ENCODE measurements around the gene PGAP1. TPM values are rescaled to one million over a fixed set of nuclear protein-coding genes. Genes with fewer than 3 reads are reported as not detected.

Gene PGAP1
- total RNA-seq, 1 donor from 2014 or later, result 1.9 TPM

DNA sequence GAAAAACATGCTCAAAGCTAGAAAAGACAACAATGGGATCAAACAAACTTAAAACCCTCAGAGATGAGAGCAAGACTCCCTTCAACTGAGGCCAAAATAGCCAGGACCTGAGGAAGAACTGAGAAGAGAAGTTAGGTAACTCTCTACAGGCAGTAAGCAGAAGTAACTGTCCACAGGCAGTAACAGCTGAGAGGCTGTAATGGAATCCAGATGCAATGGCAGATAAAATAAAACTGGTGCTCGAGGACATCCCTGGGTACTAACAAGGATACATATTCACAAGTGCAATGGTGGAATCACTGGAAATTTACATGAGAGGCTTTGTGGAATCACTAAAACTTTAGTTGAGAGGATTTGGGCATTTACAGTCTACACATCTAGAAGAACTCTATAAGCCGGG, 86.9 kb downstream of the PGAP1 start:
- Mint-ChIP-seq H3K36me3 (ENCODE audit: low read depth) (no peaks in the 10 kb centered on the region), H3K9me3 (no peaks in the 10 kb centered on the region), H3K4me3 (no peak overlapping the region), H3K4me1 (no peaks in the 10 kb centered on the region), H3K27me3 (no peaks in the 10 kb centered on the region), H3K27ac (no peak overlapping the region)
- DNase-seq (no peak), ATAC-seq (ENCODE audit: low read depth) (no peak)
- CTCF ChIA-PET, result no interaction called here
- intact Hi-C loops (cut with micrococcal nuclease), result no loop called here
- POLR2A ChIA-PET, result no interaction called here
- TF ChIP-seq, protein P1, sequence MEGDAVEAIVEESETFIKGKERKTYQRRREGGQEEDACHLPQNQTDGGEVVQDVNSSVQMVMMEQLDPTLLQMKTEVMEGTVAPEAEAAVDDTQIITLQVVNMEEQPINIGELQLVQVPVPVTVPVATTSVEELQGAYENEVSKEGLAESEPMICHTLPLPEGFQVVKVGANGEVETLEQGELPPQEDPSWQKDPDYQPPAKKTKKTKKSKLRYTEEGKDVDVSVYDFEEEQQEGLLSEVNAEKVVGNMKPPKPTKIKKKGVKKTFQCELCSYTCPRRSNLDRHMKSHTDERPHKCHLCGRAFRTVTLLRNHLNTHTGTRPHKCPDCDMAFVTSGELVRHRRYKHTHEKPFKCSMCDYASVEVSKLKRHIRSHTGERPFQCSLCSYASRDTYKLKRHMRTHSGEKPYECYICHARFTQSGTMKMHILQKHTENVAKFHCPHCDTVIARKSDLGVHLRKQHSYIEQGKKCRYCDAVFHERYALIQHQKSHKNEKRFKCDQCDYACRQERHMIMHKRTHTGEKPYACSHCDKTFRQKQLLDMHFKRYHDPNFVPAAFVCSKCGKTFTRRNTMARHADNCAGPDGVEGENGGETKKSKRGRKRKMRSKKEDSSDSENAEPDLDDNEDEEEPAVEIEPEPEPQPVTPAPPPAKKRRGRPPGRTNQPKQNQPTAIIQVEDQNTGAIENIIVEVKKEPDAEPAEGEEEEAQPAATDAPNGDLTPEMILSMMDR (IDR thresholded peaks at IDR 0.05), result no peak

DNA sequence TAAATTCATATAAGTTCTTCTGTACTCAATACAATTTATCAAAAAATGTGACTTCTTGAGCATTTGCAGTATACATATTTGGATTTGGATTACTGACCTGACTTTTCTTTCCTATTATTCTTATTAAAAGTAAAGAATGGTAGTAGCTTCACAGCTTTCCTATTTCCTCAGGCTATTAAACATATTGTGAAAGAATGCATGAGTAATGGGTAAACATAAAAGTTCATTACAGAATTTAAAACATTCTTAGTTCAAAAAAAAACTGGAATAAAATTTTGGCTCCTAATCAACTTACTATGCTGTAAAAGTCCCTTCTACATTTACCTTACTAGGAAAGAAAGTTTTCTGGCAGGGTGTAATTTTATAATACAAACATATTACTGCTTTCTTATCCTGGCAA, 90.1 kb downstream of the PGAP1 start:
- intact Hi-C loops (cut with micrococcal nuclease), result no loop called here
- no peak for ATAC-seq (ENCODE audit: low read depth)
- H3K9me3 Mint-ChIP-seq, result no peaks in the 10 kb centered on the region

DNA sequence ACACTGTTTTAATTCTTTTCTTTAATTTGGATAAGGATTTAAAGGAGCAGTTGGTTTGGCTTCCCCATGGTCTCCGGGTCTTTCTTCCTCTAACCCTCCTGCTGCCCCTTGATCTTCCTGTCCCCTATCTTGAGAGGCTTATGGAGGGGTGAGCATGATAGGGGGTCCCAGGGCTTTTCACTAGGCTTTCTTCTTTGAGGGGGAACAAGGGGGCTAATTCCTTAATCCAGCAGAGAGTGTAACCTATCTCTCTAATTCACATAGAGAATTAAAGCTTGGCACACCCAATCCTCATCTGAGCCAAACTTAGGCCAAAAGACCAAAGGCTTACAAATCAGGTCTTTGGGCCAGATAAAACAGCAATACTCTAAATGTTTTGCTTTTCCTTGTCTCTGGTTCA, 95.8 kb downstream of the PGAP1 start:
- POLR2A ChIA-PET, result no interaction called here
- intact Hi-C loops (cut with micrococcal nuclease), result no loop called here
- DNase-seq (no peak), ATAC-seq (ENCODE audit: low read depth) (no peak)
- H3K36me3 Mint-ChIP-seq (ENCODE audit: low read depth), result no peaks in the 10 kb centered on the region
- TF ChIP-seq, protein P1 (IDR thresholded peaks at IDR 0.05), result no peak
- no peak overlapping the region for H3K27ac Mint-ChIP-seq
- no peak overlapping the region for H3K4me3 Mint-ChIP-seq
- H3K27me3 Mint-ChIP-seq, result no peaks in the 10 kb centered on the region
- CTCF ChIA-PET, result no interaction called here
- no peaks in the 10 kb centered on the region for H3K9me3 Mint-ChIP-seq
- H3K4me1 Mint-ChIP-seq, result no peaks in the 10 kb centered on the region

More for the DNA sequence above, 90.1 kb downstream of the PGAP1 start:
- no peaks in the 10 kb centered on the region for H3K27me3 Mint-ChIP-seq
- DNase-seq, result no peak
- H3K27ac Mint-ChIP-seq, result no peak overlapping the region
- ChIA-PET CTCF (no interaction called here), POLR2A (no interaction called here)
- no peaks in the 10 kb centered on the region for H3K4me1 Mint-ChIP-seq
- no peak overlapping the region for H3K4me3 Mint-ChIP-seq
- no peaks in the 10 kb centered on the region for H3K36me3 Mint-ChIP-seq (ENCODE audit: low read depth)
- TF ChIP-seq, protein P1 (IDR thresholded peaks at IDR 0.05), result no peak

DNA sequence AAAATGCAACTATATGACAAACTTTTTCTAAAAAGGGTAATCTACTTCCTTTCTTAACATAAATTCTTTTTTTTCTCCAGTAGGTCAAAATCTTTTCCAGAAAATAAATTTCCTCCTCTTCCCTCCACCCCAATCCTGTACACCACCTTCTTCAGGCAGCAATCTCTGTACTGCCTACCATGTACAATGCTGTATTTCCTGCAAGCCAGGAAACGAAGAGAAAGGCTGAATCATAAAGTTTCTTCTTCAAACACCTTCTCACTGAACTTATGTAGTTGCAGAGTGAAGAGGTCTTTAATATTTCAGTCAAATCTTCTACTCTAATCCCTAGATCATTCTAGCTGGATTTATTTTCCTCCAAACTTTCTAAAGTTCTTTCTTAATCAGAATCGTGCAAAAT, 99.2 kb downstream of the PGAP1 start:
- Mint-ChIP-seq H3K27me3 (peaks cover 23% of the 10 kb centered on the region), H3K27ac (no peak overlapping the region), H3K9me3 (no peaks in the 10 kb centered on the region), H3K4me1 (no peaks in the 10 kb centered on the region), H3K4me3 (no peak overlapping the region), H3K36me3 (ENCODE audit: low read depth) (no peaks in the 10 kb centered on the region)
- DNase-seq, result no peak
- ChIA-PET POLR2A (no interaction called here), CTCF (no interaction called here)
- TF ChIP-seq, protein P1 (IDR thresholded peaks at IDR 0.05), result no peak
- intact Hi-C loops (cut with micrococcal nuclease), result no loop called here
- no peak for ATAC-seq (ENCODE audit: low read depth)

DNA sequence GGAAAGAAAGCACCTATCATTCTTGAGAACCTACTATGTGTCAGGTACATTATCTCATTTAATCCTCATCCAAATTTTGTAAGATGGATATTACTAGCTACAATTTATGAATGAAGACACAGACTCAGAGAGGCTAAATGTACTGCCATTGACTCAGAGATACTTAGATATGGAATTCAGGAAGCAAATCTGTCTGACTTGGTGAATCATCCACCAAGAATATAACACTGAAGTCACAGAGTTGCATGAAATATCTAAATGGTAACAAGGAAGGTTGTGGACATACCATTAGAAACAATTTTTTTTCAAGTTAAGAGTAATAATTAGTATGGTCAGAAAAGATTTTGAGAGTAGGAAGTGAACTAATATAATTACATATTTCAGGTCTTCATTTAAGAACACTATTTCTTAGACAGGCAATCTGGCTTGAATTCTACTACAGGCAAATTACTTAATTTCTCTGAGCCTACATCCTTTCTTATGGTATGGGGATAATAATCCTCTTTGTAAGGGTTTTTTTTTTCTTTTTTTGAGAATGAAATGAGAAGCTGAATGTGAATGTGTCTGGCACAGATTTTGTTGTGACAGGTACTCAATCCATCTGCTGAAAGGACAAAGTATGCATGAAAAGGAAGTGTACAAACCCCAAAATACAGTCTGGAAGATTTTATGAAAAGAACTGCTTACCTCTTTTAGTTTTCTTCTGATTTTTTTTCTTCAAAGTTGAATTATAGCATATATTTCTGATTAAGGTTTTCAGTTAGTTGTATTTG, 102.6 kb downstream of the PGAP1 start:
- Mint-ChIP-seq H3K27ac (no peak overlapping the region), H3K27me3 (peaks cover 34% of the 10 kb centered on the region), H3K4me1 (no peaks in the 10 kb centered on the region), H3K36me3 (ENCODE audit: low read depth) (no peaks in the 10 kb centered on the region), H3K4me3 (no peak overlapping the region), H3K9me3 (peaks cover 2% of the 10 kb centered on the region)
- DNase-seq (no peak), ATAC-seq (ENCODE audit: low read depth) (no peak)
- ChIA-PET CTCF (interaction anchor here (0.6 kb wide), 1 partner anchor 30 kb away, joined by 4 read pairs; no protein-coding TSS in a partner anchor), POLR2A (no interaction called here)
- TF ChIP-seq, protein P1 (IDR thresholded peaks at IDR 0.05), result no peak
- intact Hi-C loops (cut with micrococcal nuclease), result no loop called here

Data from activated B cell treated with CpG ODN at 0.5 μM for 24 hours (primary cell).